T-helper 1 cell (primary cell): ENCODE measurements around the gene CORO6.

Experiments
- DNase-seq, 5 donors: peaks; one replicate each; pipeline ENCODE4 v3.0.0-alpha.2; 2012 to 2020

Gene CORO6

GRCh38 chr17:29630630-29631193 lies 8.0 kb upstream of the CORO6 start:
- no peak for DNase-seq

GRCh38 chr17:29629839-29630238 lies 7.1 kb upstream of the CORO6 start:
- DNase-seq = no peak

- DNase-seq = no peak
Measured at GRCh38 chr17:29628644-29629043, 5.9 kb upstream of the CORO6 start.

- DNase-seq = no peak
Measured at GRCh38 chr17:29627951-29628350, 5.2 kb upstream of the CORO6 start.

GRCh38 chr17:29625037-29625750 lies 2.5 kb upstream of the CORO6 start:
- DNase-seq = no peak

- no peak for DNase-seq
Measured at GRCh38 chr17:29624586-29624985, 1.9 kb upstream of the CORO6 start.

- no peak for DNase-seq
Measured at GRCh38 chr17:29623283-29623647, 553 bp upstream of the CORO6 start.

- DNase-seq = no peak
Measured at GRCh38 chr17:29621751-29622194, 939 bp downstream of the CORO6 start.

GRCh38 chr17:29620779-29621500 lies 1.8 kb downstream of the CORO6 start:
- DNase-seq = no peak

GRCh38 chr17:29620271-29620670 lies 2.4 kb downstream of the CORO6 start:
- DNase-seq = no peak

- peak in 1 of 5 donors; percentile 36 for DNase-seq
Measured at GRCh38 chr17:29619251-29619650, 3.5 kb downstream of the CORO6 start.

- DNase-seq = no peak
Measured at GRCh38 chr17:29618272-29619065, 4.2 kb downstream of the CORO6 start.

GRCh38 chr17:29617481-29618271 lies 5.0 kb downstream of the CORO6 start:
- peak; percentile 74 to 91 (median 82) for DNase-seq

- peak; percentile 81 to 94 (median 89) for DNase-seq
Measured at GRCh38 chr17:29617125-29617480, 5.6 kb downstream of the CORO6 start.

- DNase-seq = no peak
Measured at GRCh38 chr17:29616300-29617048, 6.2 kb downstream of the CORO6 start.

- peak; percentile 77 to 89 (median 82) for DNase-seq
Measured at GRCh38 chr17:29615492-29616299, 7.0 kb downstream of the CORO6 start.

GRCh38 chr17:29615048-29615385 lies 7.7 kb downstream of the CORO6 start:
- DNase-seq = peak in 4 of 5 donors; percentile 49 to 89 (median 58)

- no peak for DNase-seq
Measured at GRCh38 chr17:29614349-29615047, 8.2 kb downstream of the CORO6 start.

- DNase-seq = no peak
Measured at GRCh38 chr17:29613856-29614255, 8.9 kb downstream of the CORO6 start.

- peak; percentile 88 to 93 (median 90) for DNase-seq
Measured at GRCh38 chr17:29613352-29613837, 9.3 kb downstream of the CORO6 start.
